ENCODE data around the gene XXYLT1. TPM values are rescaled to one million over a fixed set of nuclear protein-coding genes. Genes with fewer than 3 reads are reported as not detected.

Gene XXYLT1
- total RNA-seq, 2 experiments from 2014 or later = 17.2 to 19.6 TPM

- Histone ChIP-seq H3K9me3 (ENCODE audit: low read length) (no peaks in the 10 kb centered on the region), H3K79me2 (ENCODE audit: insufficient read depth, low read depth, low read length) (no peaks in the 10 kb centered on the region), H3K36me3 (ENCODE audit: insufficient read depth, low read length) (peaks cover 48% of the 10 kb centered on the region), H3K4me2 (ENCODE audit: low read length) (no peak overlapping the region), H3K4me3 (ENCODE audit: low read depth, low read length, poor library complexity, severe bottlenecking) (no peak overlapping the region), H3K27ac (ENCODE audit: low read depth, low read length, poor library complexity, severe bottlenecking) (no peak overlapping the region), H2AFZ (ENCODE audit: low read length) (no peak overlapping the region), H3K9me2 (ENCODE audit: insufficient read depth, low read length) (no peaks in the 10 kb centered on the region), H4K20me1 (ENCODE audit: insufficient read depth, low read length) (no peaks in the 10 kb centered on the region), H3K4me1 (ENCODE audit: insufficient read depth, low read length, poor library complexity, severe bottlenecking) (no peaks in the 10 kb centered on the region)
- no TSS peak for BruUV-seq (replicated peaks)
- CTCF ChIA-PET (ENCODE audit: unreplicated experiment) = no interaction called here
- DNase-seq (ENCODE audit: low spot score) = no peak
- POLR2A ChIA-PET = no interaction called here
- TF ChIP-seq CTCF (conservative IDR thresholded peaks at IDR 0.05; ENCODE audit: low read length) (no peak), EZH2phosphoT487 (IDR thresholded peaks at IDR 0.05; ENCODE audit: borderline replicate concordance, low read depth, low read length) (no peak)
- intact Hi-C loops (cut with micrococcal nuclease; ENCODE audit: unreplicated experiment) = no loop called here
These were observed 12.0 kb upstream of the XXYLT1 start for GRCh38 chr3:195282961-195283360.

GRCh38 chr3:195274259-195274966, 3.5 kb upstream of the XXYLT1 start:
- Histone ChIP-seq H3K36me3 (ENCODE audit: insufficient read depth, low read length) (peaks cover 9% of the 10 kb centered on the region; the same call in 1 of the 2 replicates), H3K27ac (ENCODE audit: low read depth, low read length, poor library complexity, severe bottlenecking) (no peak overlapping the region), H3K9me2 (ENCODE audit: insufficient read depth, low read length) (no peaks in the 10 kb centered on the region), H3K4me1 (ENCODE audit: insufficient read depth, low read length, poor library complexity, severe bottlenecking) (peaks cover 14% of the 10 kb centered on the region), H3K79me2 (ENCODE audit: insufficient read depth, low read depth, low read length) (peaks cover 10% of the 10 kb centered on the region), H3K4me2 (ENCODE audit: low read length) (no peak overlapping the region), H4K20me1 (ENCODE audit: insufficient read depth, low read length) (peaks cover 2% of the 10 kb centered on the region; the same call in 1 of the 2 replicates), H3K9me3 (ENCODE audit: low read length) (no peaks in the 10 kb centered on the region), H2AFZ (ENCODE audit: low read length) (no peak overlapping the region), H3K4me3 (ENCODE audit: low read depth, low read length, poor library complexity, severe bottlenecking) (no peak overlapping the region)
- no peak for TF ChIP-seq EZH2phosphoT487 (IDR thresholded peaks at IDR 0.05; ENCODE audit: borderline replicate concordance, low read depth, low read length)
- TF ChIP-seq CTCF (conservative IDR thresholded peaks at IDR 0.05; ENCODE audit: low read length) = no peak
- POLR2A ChIA-PET = interaction anchor here (0.6 to 1.5 kb wide), 8 partner anchors 20 to 276 kb away, joined by 3 to 4 read pairs (median 3); no protein-coding TSS in a partner anchor
- CTCF ChIA-PET (ENCODE audit: unreplicated experiment) = interaction anchor here (1.1 kb wide), 1 partner anchor 249 kb away, joined by 3 read pairs; no protein-coding TSS in a partner anchor
- no TSS peak for BruUV-seq (replicated peaks)
- no peak for DNase-seq (ENCODE audit: low spot score)
- intact Hi-C loops (cut with micrococcal nuclease; ENCODE audit: unreplicated experiment) = no loop called here

All from OCI-LY7 (cell line).